Calu3 (cell line): ENCODE results near the gene PRMT9. TPM values are rescaled to one million over a fixed set of nuclear protein-coding genes. Genes with fewer than 3 reads are reported as not detected.

Source experiments
- BruUV-seq: library from RNA; stranded (reverse); fragments of 400-500 nt; replicated peaks from 2 replicates; lab custom pipeline; 2021; lab: Mats Ljungman, UMichigan
- CTCF ChIA-PET: fragments of 300-600 bp; sonication (Branson Sonifier 250); formaldehyde crosslinking; loops from one replicate; lab custom pipeline; 2022; ENCODE audit warnings: antibody characterized with exemption; lab: Charles Lee
- DNase-seq: peaks from one replicate; pipeline ENCODE4 v3.0.0; 2022
- H3K27ac Mint-ChIP-seq: one replicate; pipeline ENCODE4 v1.8.0; 2022; ENCODE audit warnings: mixed read lengths; ENCODE audit not compliant: unreplicated experiment
- H3K27me3 Mint-ChIP-seq: one replicate; pipeline ENCODE4 v1.8.0; 2022; ENCODE audit warnings: mixed read lengths; ENCODE audit not compliant: unreplicated experiment
- H3K36me3 Mint-ChIP-seq: one replicate; pipeline ENCODE4 v1.8.0; 2022; ENCODE audit warnings: mild to moderate bottlenecking, moderate library complexity, mixed read lengths; ENCODE audit not compliant: insufficient read depth, unreplicated experiment
- H3K4me1 Mint-ChIP-seq: one replicate; pipeline ENCODE4 v1.8.0; 2022; ENCODE audit warnings: mild to moderate bottlenecking, low read depth, mixed read lengths; ENCODE audit not compliant: unreplicated experiment
- H3K4me3 Mint-ChIP-seq: one replicate; pipeline ENCODE4 v1.8.0; 2022; ENCODE audit warnings: mild to moderate bottlenecking, low read depth, moderate library complexity, mixed read lengths; ENCODE audit not compliant: unreplicated experiment
- H3K9me3 Mint-ChIP-seq: one replicate; pipeline ENCODE4 v1.8.0; 2022; ENCODE audit warnings: low read depth, mixed read lengths; ENCODE audit not compliant: unreplicated experiment
- CTCF ChIP-seq: fragments of 200-600 bp; IDR thresholded peaks from one replicate; pipeline ENCODE4 v1.8.0; 2022; ENCODE audit warnings: antibody characterized with exemption; ENCODE audit not compliant: unreplicated experiment
- intact Hi-C: fragments of 100-400 bp; cut with micrococcal nuclease; formaldehyde crosslinking; loops from one replicate; pipeline ENCODE4 v1.10.0; 2022; ENCODE audit not compliant: unreplicated experiment
- total RNA-seq: library from RNA; stranded (reverse); gene quantifications from 2 replicates; pipeline ENCODE4 v1.2.3, GENCODE V29; 2022

Gene PRMT9
- total RNA-seq, 1 experiment from 2014 or later = 7.3 TPM

GRCh38 chr4:147707892-147708672, 24.1 kb upstream of the PRMT9 start:
- intact Hi-C loops = loop anchor here (1.0 kb wide), 1 partner anchor 158 kb away; no protein-coding TSS in a partner anchor
- H3K36me3 Mint-ChIP-seq = no peaks in the 10 kb centered on the region
- DNase-seq = peak; percentile 41
- no TSS peak for BruUV-seq
- no peaks in the 10 kb centered on the region for H3K27me3 Mint-ChIP-seq
- no peak overlapping the region for H3K27ac Mint-ChIP-seq
- H3K9me3 Mint-ChIP-seq = no peaks in the 10 kb centered on the region
- CTCF ChIA-PET = interaction anchor here (1.8 kb wide), 1 partner anchor 158 kb away, joined by 12 read pairs; no protein-coding TSS in a partner anchor
- no peak overlapping the region for H3K4me3 Mint-ChIP-seq
- TF ChIP-seq CTCF = peak; percentile 52
- H3K4me1 Mint-ChIP-seq = peaks cover 7% of the 10 kb centered on the region

GRCh38 chr4:147704846-147705245, 20.9 kb upstream of the PRMT9 start:
- Mint-ChIP-seq H3K27ac (no peak overlapping the region), H3K4me3 (no peak overlapping the region), H3K4me1 (peaks cover 7% of the 10 kb centered on the region), H3K36me3 (no peaks in the 10 kb centered on the region), H3K9me3 (no peaks in the 10 kb centered on the region), H3K27me3 (no peaks in the 10 kb centered on the region)
- CTCF ChIA-PET = no interaction called here
- no peak for TF ChIP-seq CTCF
- BruUV-seq = no TSS peak
- intact Hi-C loops = no loop called here
- DNase-seq = no peak

GRCh38 chr4:147696866-147697265, 12.9 kb upstream of the PRMT9 start:
- TF ChIP-seq CTCF = no peak
- no peak overlapping the region for H3K27ac Mint-ChIP-seq
- no peaks in the 10 kb centered on the region for H3K9me3 Mint-ChIP-seq
- DNase-seq = no peak
- H3K4me3 Mint-ChIP-seq = no peak overlapping the region
- no peaks in the 10 kb centered on the region for H3K27me3 Mint-ChIP-seq
- intact Hi-C loops = no loop called here
- peaks cover 30% of the 10 kb centered on the region for H3K4me1 Mint-ChIP-seq
- CTCF ChIA-PET = no interaction called here
- no peaks in the 10 kb centered on the region for H3K36me3 Mint-ChIP-seq
- no TSS peak for BruUV-seq

- Mint-ChIP-seq H3K4me1 (peaks cover 35% of the 10 kb centered on the region), H3K27me3 (no peaks in the 10 kb centered on the region), H3K9me3 (no peaks in the 10 kb centered on the region), H3K4me3 (no peak overlapping the region), H3K36me3 (no peaks in the 10 kb centered on the region), H3K27ac (peak overlapping the region; percentile 74)
- intact Hi-C loops = loop anchor here (5.0 kb wide), 1 partner anchor 174 kb away; no protein-coding TSS in a partner anchor
- CTCF ChIA-PET = interaction anchor here (0.7 to 1.0 kb wide), 2 partner anchors 23 to 174 kb away, joined by 4 to 7 read pairs; no protein-coding TSS in a partner anchor
- TF ChIP-seq CTCF = no peak
- no peak for DNase-seq
- BruUV-seq = no TSS peak
Observed at GRCh38 chr4:147693218-147693617, 9.3 kb upstream of the PRMT9 start.
